GM19463 (cell line): Measurements from ENCODE around the gene BCAS1.

Experiments used
- ATAC-seq: cut with Tn5 transposase; IDR thresholded peaks from one replicate; pipeline ENCODE4 v1.9.1; 2021; ENCODE audit warnings: mild to moderate bottlenecking, moderate library complexity; ENCODE audit not compliant: unreplicated experiment

BCAS1 gene

DNA sequence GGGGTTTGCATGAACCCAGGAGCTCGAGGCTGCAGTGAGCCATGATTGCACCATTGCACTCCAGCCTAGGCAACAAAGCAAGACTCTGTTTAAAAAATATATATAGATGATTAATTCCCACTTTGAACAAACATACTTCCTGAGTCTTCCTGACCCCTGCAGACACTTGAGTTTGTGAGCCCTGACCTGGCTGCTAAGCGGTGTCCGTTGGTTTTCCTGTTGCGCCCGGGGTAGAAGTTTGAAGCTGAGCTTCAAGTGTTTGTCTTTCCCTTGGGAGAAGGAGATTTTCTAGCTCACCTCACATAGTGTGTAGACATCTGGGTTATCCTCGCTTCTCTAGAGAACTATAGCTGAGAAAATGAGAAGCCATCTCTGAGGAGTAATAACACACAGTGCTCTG is 11.7 kb upstream of the BCAS1 start:
- no peak for ATAC-seq

- no peak for ATAC-seq
Observed at GRCh38 chr20:54079652-54080051, 9.3 kb upstream of the BCAS1 start.

GRCh38 chr20:54078296-54078984 is 8.0 kb upstream of the BCAS1 start:
- ATAC-seq, result no peak

- ATAC-seq, result no peak
Observed at GRCh38 chr20:54076259-54076658, 5.9 kb upstream of the BCAS1 start.

DNA sequence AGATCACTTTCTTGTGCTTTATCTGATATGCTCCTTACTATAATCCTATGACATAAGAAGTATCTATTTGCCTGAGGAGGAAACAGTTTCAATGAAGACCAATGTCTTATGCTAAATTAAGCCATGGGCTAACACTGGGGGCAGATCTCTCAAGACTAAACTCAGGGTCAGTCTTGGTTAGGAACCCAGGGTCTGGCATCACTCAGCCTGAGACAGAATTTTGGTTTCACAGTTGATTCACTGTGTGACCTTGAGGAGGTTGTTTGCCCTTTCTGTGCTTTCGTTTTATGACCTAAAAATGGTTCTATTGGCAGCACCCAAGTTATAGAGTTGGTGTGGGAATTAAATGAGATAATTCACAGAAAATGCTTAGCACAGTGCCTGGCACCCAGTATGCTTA is 4.9 kb upstream of the BCAS1 start:
- ATAC-seq, result no peak

- ATAC-seq, result no peak
Observed at GRCh38 chr20:54074511-54074910, 4.1 kb upstream of the BCAS1 start.

- no peak for ATAC-seq
Observed at GRCh38 chr20:54073288-54073687, 2.9 kb upstream of the BCAS1 start.

GRCh38 chr20:54069501-54069971 is 858 bp downstream of the BCAS1 start:
- ATAC-seq, result no peak

DNA sequence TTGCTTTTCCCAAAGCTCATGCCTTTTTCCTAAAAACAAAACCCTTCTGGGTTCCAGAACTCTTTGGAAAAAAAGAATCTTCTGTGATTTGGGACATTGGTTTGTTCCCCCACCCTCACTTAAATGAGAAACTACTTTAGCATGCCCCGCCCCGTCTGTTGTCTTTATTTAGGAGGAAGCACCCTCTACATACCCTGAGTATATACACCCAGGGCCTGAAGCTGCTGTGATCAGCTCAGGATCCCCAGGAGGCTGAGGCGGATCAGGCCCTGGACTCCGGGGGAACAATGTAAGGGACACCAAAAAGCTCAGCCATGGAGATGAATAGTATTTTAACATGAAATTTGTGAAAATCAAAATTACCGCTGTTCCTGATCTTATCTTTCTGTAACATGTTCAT is 1.4 kb downstream of the BCAS1 start:
- no peak for ATAC-seq

- ATAC-seq, result no peak
Observed at GRCh38 chr20:54068495-54068894, 1.9 kb downstream of the BCAS1 start.

DNA sequence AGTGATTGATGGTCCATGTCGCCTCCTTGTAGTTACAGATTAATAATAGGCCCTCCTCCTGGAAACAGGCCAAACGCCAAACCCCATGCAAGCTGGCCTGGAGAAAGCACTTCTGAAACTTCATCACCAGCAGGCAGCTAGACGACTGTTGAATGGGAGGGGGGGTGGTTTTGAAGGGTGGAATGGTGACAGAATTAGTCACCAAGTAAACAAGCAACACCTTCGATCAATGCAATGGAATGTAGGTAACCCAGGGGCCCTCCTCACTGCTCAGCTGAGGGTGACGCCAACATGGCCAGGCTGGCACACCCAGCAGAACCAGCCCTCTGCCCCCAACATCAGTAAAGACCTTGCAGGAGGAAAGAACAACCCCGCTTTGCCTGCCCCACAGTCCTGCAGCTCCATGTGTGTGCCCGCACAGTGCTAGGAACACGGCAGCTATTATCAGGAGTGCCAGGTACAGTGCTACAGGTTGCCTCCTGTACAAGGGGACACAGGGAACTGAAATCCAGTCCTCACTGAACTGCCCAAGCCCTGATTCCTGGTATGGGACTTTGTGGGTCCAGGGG is 2.7 kb downstream of the BCAS1 start:
- ATAC-seq, result peak; percentile 79

DNA sequence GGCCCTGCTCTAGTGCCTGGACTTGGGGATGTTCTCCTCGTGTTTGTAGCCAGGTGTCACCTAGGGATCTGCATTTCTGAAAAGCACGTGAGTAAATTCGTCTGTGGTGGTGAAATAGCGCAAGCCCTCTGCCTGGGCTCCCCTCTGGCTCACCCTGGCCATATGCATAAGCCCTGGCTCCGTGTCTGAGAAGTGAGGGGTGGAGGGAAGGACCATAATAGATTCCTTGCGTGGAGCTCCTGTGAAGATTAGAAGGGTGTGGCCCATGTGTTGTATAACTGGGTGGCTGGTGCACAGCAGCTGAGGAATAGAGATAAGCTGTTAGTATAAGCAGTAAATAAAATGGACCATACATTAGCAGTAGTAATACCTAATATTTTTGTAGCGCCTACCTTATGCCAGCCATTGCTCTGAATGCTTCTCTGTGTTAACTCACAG is 4.8 kb downstream of the BCAS1 start:
- ATAC-seq, result no peak

- ATAC-seq, result no peak
Observed at GRCh38 chr20:54064939-54065338, 5.5 kb downstream of the BCAS1 start.

GRCh38 chr20:54063992-54064676 is 6.3 kb downstream of the BCAS1 start:
- ATAC-seq, result no peak

- ATAC-seq, result no peak
Observed at GRCh38 chr20:54063580-54063979, 6.8 kb downstream of the BCAS1 start.

DNA sequence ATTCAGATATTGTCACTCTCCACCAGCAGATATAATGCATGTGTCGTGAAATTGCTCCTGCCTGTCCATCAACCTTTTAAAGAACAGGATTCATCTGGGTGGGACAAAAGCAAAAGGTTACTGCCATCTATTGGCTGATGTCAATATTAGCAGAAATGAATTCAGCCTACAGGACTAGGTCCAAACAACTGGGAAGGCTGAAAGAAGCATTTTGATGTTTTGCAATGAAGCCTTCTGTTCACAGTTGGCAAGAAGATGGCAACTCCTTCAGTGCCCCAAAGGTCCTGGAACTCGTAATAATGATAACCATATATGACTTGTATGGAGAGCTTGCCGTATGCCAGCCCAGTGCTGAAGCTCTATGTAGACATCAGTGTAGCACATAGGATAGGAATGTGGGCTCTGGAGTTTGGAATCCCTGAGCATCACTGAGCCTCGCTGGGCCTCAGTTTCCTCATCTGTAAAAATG is 7.5 kb downstream of the BCAS1 start:
- peak; percentile 25 for ATAC-seq

GRCh38 chr20:54061101-54061881 is 9.1 kb downstream of the BCAS1 start:
- ATAC-seq, result no peak

GRCh38 chr20:54059691-54060364 is 10.6 kb downstream of the BCAS1 start:
- ATAC-seq, result no peak

DNA sequence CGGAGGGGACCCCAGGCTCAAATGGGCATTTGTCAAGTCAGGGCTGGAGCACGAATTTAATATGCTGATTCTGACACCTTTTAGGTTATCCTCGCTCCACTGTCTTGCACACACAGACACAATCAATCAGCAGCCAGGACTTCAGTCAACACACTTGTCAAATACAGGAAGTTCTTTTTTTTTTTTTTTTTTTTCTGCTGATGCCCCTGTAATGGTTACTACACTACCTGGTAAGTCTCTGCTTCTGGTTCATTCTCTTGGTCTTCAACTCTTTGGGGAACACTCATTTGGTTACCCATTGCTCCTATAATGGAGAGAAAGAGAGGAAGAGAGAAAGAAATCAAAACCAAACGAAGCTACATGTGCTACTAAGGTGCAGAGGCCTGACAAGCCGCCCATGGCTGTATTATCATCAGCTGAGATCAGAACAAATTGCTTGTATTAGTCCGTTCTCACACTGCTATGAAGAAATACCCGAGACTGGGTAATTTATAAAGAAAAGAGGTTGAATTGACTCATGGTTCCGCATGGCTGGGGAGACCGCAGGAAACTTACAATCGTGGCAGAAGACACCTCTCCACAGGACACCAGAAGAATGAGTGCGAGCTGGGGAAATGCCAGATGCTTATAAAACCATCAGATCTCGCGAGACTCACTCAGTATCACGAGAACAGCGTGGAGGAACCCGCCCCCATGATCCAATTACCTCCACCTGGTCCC is 11.8 kb downstream of the BCAS1 start:
- ATAC-seq, result peak; percentile 67
